GM21528 (cell line): ENCODE measurements around the gene NXPH2.

Source experiments
- ATAC-seq: cut with Tn5 transposase; IDR thresholded peaks from one replicate; pipeline ENCODE4 v1.9.1; 2021; ENCODE audit warnings: mild to moderate bottlenecking, moderate library complexity; ENCODE audit not compliant: unreplicated experiment, low FRiP score

Gene NXPH2

DNA sequence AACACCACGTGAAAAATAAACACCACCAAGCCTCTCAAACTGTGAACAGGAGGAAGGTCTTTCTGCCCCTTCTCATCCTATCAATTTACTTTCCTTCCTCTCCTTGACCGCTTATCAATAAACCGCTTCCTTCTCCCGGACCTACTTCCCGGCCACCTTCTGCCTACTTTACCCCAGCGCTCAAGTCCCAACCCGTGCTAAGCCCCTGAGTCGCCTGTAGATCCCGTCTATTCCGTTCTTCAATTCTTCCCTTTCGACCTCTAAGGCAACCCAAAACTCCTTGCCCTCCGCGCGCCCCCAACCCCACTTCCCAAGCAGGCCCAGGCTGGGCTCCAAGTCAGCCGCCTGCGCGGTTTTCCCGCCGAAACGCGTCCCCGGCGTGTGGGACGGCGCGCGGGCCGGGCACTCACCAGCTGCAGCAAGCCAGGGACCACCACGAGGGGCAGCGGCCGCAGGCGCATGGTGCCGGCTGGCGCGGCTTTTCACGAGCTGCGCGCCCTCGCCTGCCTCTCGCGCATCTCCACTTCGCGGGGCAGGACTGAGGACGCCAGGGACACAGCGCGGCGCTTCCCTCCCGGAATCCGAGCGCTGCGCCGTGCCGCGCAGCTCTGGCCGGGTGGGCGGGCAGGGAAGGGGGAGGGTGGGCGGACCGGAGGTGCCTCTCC is at the start of gene NXPH2:
TSS of gene NXPH2 (minus strand) at position 610 of the 665 bp plus-strand sequence. CDS start at position 461, 149 bp downstream.
- ATAC-seq, result no peak

DNA sequence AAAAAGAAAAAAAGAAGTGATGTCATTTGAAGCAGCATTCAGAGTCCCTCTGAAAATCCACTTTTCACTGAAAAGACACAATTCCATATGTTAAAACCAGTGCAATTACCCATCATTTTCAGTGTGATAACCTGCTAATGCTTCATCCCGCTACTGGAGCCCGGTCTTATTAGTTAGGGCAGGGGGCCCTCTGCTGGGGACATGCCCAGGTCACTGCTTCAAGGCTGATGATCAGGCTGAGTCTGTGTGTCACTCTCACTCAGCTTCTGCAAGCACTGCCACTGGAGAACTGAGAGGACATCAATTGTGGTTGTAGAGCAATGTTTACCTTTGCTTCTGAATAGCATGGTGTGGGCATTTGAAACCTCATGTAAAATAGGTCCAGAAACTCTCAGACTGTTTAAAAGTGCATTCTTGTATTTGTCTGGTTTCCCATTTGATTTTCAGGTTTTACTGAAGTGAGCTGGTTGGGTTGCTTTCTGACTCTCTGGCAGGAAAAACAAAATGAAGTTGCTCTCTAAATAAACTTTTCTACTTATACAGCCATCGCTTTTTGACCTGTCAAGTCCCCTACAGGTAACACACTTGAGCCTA is 49.2 kb upstream of the NXPH2 start:
- no peak for ATAC-seq

GRCh38 chr2:138827426-138828054 is 47.4 kb upstream of the NXPH2 start:
- no peak for ATAC-seq

GRCh38 chr2:138823666-138824065 is 43.5 kb upstream of the NXPH2 start:
- ATAC-seq, result no peak

- no peak for ATAC-seq
Observed at GRCh38 chr2:138819964-138820363, 39.8 kb upstream of the NXPH2 start.

- ATAC-seq, result no peak
Observed at GRCh38 chr2:138818556-138818955, 38.4 kb upstream of the NXPH2 start.

DNA sequence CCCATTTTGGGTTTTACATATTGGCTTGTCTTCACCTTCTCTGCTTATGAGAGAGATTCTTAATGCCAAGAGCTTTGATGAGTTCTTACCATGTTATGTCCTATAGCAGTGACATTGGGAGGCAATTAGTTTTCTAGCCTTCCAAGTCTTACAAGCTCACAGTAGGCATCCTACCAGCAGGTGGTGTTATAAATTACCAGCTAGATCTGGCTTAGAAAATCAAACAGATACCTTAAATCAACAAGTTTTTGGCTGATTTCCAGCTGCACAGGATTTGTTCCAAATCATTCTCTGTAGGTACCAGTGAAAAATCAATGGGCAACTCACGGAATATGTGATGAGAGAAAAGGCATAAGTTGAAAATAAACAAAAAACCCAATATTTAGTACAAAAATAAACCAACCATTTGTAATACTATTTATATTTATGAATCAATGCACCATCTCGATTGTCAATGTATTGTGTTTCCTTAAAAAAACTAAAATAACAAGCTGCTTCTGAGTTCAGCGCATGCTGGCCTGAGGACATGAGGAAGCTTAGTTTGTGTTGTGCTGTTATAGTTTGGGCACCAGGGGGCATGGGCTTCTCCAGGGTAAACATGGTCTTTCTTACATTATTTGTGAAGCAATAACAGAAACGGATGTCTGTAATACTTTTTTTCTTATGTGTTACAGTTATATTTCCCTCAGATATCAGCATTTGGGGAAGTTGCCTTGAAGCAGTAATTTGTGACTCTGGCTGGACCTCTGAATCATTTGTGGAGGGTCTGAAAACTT is 34.1 kb upstream of the NXPH2 start:
- no peak for ATAC-seq

DNA sequence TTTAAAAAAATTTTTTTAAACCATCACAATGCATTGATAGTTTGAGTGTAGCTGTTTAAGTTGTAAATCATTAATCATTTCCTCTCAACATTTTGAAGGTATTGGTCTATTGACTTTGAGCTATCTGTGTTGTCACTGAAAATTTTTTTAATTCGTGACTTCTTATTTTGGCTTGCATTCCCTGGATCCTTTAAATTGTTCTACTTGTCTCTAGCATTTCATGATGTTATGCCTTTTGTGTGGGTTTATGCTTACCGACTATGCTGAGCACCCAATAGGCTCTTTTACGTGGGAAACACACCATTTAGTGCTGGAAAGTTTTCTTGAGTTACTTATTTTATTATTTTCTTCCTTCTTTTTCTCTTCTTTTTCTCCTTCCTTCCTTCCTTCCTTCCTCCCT is 31.2 kb upstream of the NXPH2 start:
- no peak for ATAC-seq

- no peak for ATAC-seq
Observed at GRCh38 chr2:138794724-138795123, 14.5 kb upstream of the NXPH2 start.

DNA sequence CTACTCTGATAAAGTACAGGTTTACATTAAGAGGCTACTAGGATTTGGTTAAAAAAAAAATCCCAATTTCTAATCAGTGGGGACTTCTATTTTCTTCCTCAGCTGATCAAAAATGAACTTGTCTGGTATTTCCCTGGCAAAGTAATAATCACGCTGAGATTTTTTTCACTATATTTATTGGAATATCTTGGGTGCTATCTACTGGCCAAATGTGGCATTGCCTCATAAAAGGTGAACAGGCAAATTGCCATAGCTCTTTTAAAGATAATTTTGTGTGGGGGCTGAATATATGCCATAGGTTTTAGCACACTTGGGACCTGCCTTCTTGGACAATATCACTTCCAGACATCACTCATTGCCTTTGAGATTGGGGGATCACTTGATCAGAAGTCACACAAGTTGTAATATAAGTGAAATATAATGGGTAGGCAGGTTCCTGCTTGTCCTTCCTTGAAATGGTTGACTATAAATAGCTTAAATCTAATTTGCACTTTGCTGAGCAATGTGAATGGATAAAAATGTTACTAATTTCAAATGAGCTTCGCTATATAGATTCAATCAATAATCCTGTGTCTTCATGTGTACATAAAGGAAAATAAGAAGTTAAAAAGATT is 7.0 kb upstream of the NXPH2 start:
- no peak for ATAC-seq

- no peak for ATAC-seq
Observed at GRCh38 chr2:138782383-138782782, 2.2 kb upstream of the NXPH2 start.

- ATAC-seq, result no peak
Observed at GRCh38 chr2:138780908-138781307, 718 bp upstream of the NXPH2 start.

- no peak for ATAC-seq
Observed at GRCh38 chr2:138780446-138780880, 273 bp upstream of the NXPH2 start.

DNA sequence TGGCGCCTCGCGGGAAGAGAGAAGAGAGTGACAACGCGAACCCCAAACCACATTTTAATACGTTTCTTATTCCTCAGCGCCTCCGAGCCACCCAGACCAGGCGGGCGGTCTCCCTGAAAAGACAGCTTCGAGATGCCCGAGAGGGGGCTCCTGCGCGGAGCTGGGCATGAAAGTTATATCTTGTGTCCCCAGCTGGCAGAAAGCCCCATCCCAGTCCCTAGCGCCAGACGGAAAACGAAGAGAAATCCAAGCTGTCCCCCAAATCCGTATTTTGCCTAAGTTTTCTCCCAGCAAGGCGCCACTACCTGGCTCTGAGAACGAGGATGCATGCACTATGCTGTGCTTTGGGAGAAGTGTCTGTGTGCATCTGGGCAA is 797 bp downstream of the NXPH2 start:
- no peak for ATAC-seq

- no peak for ATAC-seq
Observed at GRCh38 chr2:138777996-138778395, 2.2 kb downstream of the NXPH2 start.

DNA sequence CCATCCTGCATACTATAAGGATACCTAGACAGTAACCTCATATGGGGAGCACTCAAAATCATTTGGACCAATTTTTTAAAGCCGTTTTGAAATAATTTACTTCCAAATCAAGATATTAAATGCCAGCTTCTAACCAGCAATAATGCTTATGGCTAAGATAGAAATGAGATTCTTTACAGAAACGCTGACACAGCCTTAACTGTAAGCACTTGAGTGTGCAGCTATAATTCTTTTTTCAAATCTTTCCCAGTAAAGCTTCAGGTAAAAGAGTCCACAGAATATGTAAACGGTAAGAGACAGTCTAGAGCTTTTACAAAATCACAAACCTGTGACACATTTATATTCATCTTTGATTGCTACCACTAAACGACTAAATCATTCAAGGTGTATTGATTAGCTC is 4.5 kb downstream of the NXPH2 start:
- no peak for ATAC-seq

GRCh38 chr2:138771534-138771933 is 8.7 kb downstream of the NXPH2 start:
- no peak for ATAC-seq

DNA sequence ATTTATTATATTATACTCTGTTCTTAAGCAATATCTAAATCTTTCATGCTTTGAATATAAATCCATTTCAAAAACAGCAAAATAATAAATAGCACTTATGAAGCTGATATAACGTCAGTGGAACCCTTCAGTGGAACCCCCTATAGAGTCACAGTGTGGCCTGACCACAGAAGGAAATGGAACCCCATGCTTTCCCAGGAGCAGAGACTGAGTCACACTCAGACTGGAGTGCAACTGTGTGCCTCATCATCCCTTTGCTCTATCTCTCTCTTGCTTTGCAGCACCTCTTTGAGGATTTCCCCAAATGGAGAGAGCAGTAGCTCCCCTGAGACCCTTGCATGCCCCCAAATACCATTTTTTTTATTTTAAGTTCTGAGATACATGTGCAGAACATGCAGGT is 13.1 kb downstream of the NXPH2 start:
- no peak for ATAC-seq

DNA sequence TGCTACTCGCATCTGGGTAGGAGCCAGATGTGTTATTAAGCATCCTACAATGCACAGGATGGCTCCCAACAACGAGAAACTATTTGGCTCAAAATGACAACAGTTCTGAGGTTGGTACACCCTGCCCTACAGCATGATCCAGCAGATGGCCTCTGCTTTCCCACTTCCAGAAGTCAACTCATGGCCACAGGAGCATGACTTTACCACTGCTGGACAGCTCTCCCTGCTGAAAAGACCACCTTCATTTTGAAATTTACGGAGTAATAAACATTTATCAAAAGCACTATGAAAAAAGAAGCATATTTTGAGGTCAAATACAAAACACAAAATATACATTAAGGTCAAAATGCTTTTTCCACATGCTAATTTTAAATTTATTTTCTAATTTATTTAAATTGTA is 13.7 kb downstream of the NXPH2 start:
- ATAC-seq, result no peak

DNA sequence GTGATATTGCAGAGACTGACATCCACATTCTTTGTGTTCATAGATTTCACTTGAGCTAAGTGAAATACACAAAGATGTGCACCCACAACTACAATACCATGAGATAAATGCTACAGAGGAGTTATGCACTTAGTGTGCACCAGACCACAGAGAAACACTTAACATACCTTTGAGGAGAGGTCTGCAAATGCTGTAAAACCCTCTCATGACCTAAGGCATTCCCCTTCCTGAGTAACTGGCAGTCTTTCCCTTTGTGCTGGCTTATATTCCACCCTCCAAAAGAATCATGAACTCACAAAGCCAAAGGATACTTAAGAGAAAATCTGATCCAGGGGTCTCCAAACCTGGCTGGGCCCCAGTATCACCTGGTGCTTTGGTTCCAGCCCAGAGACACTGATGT is 16.2 kb downstream of the NXPH2 start:
- ATAC-seq, result no peak

- no peak for ATAC-seq
Observed at GRCh38 chr2:138762533-138762932, 17.7 kb downstream of the NXPH2 start.
